DOHH2 (cell line): ENCODE data around the gene SCRN2.

Experiments
- H3F3A ChIP-seq: fragments of 200-600 bp; sonication (generic), shearing (Covaris generic); 2 replicates; pipeline ENCODE4 v1.6.0; 2016; ENCODE audit warnings: antibody characterized with exemption, mild to moderate bottlenecking; ENCODE audit not compliant: control insufficient read depth, insufficient read depth
- H3K27ac ChIP-seq: fragments of 200-600 bp; sonication (generic); 2 replicates; pipeline ENCODE4 v1.5.1; 2014; ENCODE audit warnings: low read depth, mild to moderate bottlenecking, low read length, moderate library complexity
- H3K27me3 ChIP-seq: fragments of 200-600 bp; sonication (generic); 2 replicates; pipeline ENCODE4 v1.6.1; 2014; ENCODE audit warnings: mild to moderate bottlenecking, low read length, mixed read lengths; ENCODE audit not compliant: control insufficient read depth
- H3K36me3 ChIP-seq: fragments of 200-600 bp; sonication (generic); 2 replicates; pipeline ENCODE4 v1.6.1; 2014; ENCODE audit warnings: mild to moderate bottlenecking, low read length, moderate library complexity, mixed read lengths; ENCODE audit not compliant: control insufficient read depth
- H3K4me1 ChIP-seq: fragments of 200-600 bp; sonication (generic); 2 replicates; pipeline ENCODE4 v1.6.1; 2014; ENCODE audit warnings: mild to moderate bottlenecking, low read length, mixed read lengths; ENCODE audit not compliant: control insufficient read depth
- H3K4me2 ChIP-seq: fragments of 200-600 bp; sonication (generic); 2 replicates; pipeline ENCODE4 v1.6.0; 2014; ENCODE audit warnings: mild to moderate bottlenecking, low read length, moderate library complexity
- H3K4me3 ChIP-seq: fragments of 200-600 bp; sonication (generic); 2 replicates; pipeline ENCODE4 v1.5.1; 2014; ENCODE audit warnings: mild to moderate bottlenecking, low read length, mixed read lengths
- H3K79me2 ChIP-seq: fragments of 200-600 bp; sonication (generic); 2 replicates; pipeline ENCODE4 v1.6.1; 2014; ENCODE audit warnings: mild to moderate bottlenecking, low read length, mixed read lengths; ENCODE audit not compliant: control insufficient read depth
- H3K9me2 ChIP-seq: fragments of 200-600 bp; sonication (generic); replicated peaks from 2 replicates; pipeline ENCODE4 v1.6.1; 2014; ENCODE audit warnings: mild to moderate bottlenecking, low read length, mixed read lengths; ENCODE audit not compliant: control insufficient read depth
- H3K9me3 ChIP-seq: fragments of 200-600 bp; sonication (generic); 2 replicates; pipeline ENCODE4 v1.6.1; 2014; ENCODE audit warnings: antibody characterized with exemption, low read length, mixed read lengths; ENCODE audit not compliant: control insufficient read depth, insufficient read depth
- H4K20me1 ChIP-seq: fragments of 200-600 bp; sonication (generic); 2 replicates; pipeline ENCODE4 v1.6.0; 2014; ENCODE audit warnings: low read depth, mild to moderate bottlenecking, antibody characterized with exemption, low read length, moderate library complexity; ENCODE audit not compliant: control insufficient read depth, insufficient read depth
- CTCF ChIP-seq: fragments of 200-600 bp; sonication (generic); IDR thresholded peaks from one replicate; pipeline ENCODE4 v1.5.1; 2014; ENCODE audit warnings: antibody characterized with exemption, mild to moderate bottlenecking, low read depth, low read length; ENCODE audit not compliant: poor library complexity, severe bottlenecking
- EZH2phosphoT487 ChIP-seq: fragments of 200-600 bp; sonication (generic); IDR thresholded peaks from 2 replicates; pipeline ENCODE4 v1.6.1; 2017; ENCODE audit warnings: borderline replicate concordance, mild to moderate bottlenecking, antibody characterized with exemption, low read length, moderate library complexity, mixed read lengths

The SCRN2 gene

GRCh38 chr17:47829870-47830269 lies 11.2 kb downstream of the SCRN2 start:
- H3F3A ChIP-seq = no peaks in the 10 kb centered on the region
- H3K79me2 ChIP-seq = peaks cover 30% of the 10 kb centered on the region
- peak overlapping the region; percentile 63 for H3K4me2 ChIP-seq
- no peaks in the 10 kb centered on the region for H3K27me3 ChIP-seq
- no peaks in the 10 kb centered on the region for H3K9me2 ChIP-seq
- H3K36me3 ChIP-seq = peaks cover 29% of the 10 kb centered on the region
- no peak for TF ChIP-seq EZH2phosphoT487
- TF ChIP-seq CTCF = no peak
- H3K4me1 ChIP-seq = peaks cover 19% of the 10 kb centered on the region
- no peaks in the 10 kb centered on the region for H4K20me1 ChIP-seq
- peak overlapping the region; percentile 94 for H3K4me3 ChIP-seq
- no peak overlapping the region for H3K27ac ChIP-seq
- H3K9me3 ChIP-seq = no peaks in the 10 kb centered on the region

DNA sequence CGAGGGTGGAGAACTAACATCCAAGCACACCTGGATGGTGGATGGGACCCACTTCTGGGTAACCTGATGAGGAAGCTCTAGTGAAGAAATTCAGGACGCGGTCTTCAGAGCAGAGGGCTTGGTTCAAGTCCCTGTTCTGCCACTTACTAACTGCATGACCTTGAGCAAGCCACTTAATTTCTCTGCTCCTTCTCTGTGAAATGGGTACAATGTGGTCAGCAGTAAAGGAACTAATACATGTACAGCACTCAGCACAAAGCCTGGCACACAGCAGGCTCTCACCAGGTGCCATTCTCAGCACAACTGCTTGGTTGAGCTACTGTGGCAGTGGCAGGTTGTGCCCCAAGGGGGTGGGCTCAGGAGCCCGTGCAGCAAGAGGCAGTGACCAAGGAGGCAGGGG lies 17.6 kb downstream of the SCRN2 start:
- Histone ChIP-seq H3K9me3 (no peaks in the 10 kb centered on the region), H3K4me3 (no peak overlapping the region), H3K27me3 (no peaks in the 10 kb centered on the region), H3K79me2 (peaks cover 13% of the 10 kb centered on the region), H3F3A (no peaks in the 10 kb centered on the region), H3K4me2 (no peak overlapping the region), H3K36me3 (peaks cover 37% of the 10 kb centered on the region), H3K27ac (no peak overlapping the region), H4K20me1 (no peaks in the 10 kb centered on the region), H3K9me2 (no peaks in the 10 kb centered on the region), H3K4me1 (peaks cover 15% of the 10 kb centered on the region)
- TF ChIP-seq CTCF (no peak), EZH2phosphoT487 (no peak)

- H3K27ac ChIP-seq = no peak overlapping the region
- H3K36me3 ChIP-seq = peaks cover 36% of the 10 kb centered on the region
- H3K9me3 ChIP-seq = no peaks in the 10 kb centered on the region
- H3K4me2 ChIP-seq = no peak overlapping the region
- H3K4me3 ChIP-seq = no peak overlapping the region
- no peak for TF ChIP-seq CTCF
- no peak for TF ChIP-seq EZH2phosphoT487
- H3K9me2 ChIP-seq = no peaks in the 10 kb centered on the region
- H3K27me3 ChIP-seq = no peaks in the 10 kb centered on the region
- H4K20me1 ChIP-seq = no peaks in the 10 kb centered on the region
- H3F3A ChIP-seq = no peaks in the 10 kb centered on the region
- H3K4me1 ChIP-seq = peaks cover 15% of the 10 kb centered on the region
- peaks cover 9% of the 10 kb centered on the region for H3K79me2 ChIP-seq
Observed at GRCh38 chr17:47822785-47823184, 18.3 kb downstream of the SCRN2 start.
